ENCODE measurements around the gene HEBP1. TPM values are rescaled to one million over a fixed set of nuclear protein-coding genes. Genes with fewer than 3 reads are reported as not detected.

The HEBP1 gene
- total RNA-seq, 1 donor from 2014 or later = 83.3 TPM

DNA sequence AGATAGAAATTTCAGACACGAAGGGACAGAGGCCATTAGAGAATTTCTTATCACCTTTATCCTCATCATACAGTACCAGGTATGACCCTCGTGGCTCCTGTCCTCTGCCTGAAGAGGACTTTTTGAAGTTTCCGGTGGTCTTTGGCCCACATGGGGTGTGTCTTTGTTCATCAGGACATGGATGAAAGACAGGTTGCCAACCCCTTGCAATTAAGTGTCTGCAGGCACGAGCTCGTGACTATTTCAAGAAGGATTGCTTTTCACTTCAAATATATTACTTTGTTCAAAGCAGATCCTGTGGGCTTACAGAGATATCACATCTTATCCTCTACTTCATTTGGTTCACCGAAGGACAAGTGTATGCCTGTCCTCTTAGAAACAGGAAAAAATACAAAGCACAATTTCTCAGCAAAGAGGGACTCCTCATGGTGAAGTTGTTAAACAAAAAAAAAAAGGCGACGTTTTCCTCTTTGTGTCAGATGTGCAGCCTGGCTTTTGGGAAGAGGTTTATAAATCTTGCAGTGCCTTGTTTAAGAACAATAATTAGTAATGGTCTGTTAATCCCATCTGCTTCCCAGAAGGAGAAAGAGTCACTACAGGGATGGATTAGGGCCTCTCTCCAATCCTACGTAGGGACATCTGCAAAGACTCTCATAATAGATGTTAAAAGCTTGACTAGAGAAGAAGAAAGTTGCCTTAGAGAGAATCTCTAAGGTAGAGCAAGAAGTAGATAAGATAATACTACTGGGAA lies 30.7 kb upstream of the HEBP1 start:
- TF ChIP-seq, protein P1, sequence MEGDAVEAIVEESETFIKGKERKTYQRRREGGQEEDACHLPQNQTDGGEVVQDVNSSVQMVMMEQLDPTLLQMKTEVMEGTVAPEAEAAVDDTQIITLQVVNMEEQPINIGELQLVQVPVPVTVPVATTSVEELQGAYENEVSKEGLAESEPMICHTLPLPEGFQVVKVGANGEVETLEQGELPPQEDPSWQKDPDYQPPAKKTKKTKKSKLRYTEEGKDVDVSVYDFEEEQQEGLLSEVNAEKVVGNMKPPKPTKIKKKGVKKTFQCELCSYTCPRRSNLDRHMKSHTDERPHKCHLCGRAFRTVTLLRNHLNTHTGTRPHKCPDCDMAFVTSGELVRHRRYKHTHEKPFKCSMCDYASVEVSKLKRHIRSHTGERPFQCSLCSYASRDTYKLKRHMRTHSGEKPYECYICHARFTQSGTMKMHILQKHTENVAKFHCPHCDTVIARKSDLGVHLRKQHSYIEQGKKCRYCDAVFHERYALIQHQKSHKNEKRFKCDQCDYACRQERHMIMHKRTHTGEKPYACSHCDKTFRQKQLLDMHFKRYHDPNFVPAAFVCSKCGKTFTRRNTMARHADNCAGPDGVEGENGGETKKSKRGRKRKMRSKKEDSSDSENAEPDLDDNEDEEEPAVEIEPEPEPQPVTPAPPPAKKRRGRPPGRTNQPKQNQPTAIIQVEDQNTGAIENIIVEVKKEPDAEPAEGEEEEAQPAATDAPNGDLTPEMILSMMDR (IDR thresholded peaks at IDR 0.05; ENCODE audit: unreplicated experiment) = no peak
- H3K27me3 Mint-ChIP-seq (ENCODE audit: unreplicated experiment) = no peaks in the 10 kb centered on the region
- no peak for DNase-seq (ENCODE audit: low spot score)
- peaks cover 7% of the 10 kb centered on the region for H3K4me1 Mint-ChIP-seq (ENCODE audit: unreplicated experiment)
- no peaks in the 10 kb centered on the region for H3K9me3 Mint-ChIP-seq (ENCODE audit: unreplicated experiment)
- H3K36me3 Mint-ChIP-seq (ENCODE audit: low read depth, unreplicated experiment) = no peaks in the 10 kb centered on the region
- H3K4me3 Mint-ChIP-seq (ENCODE audit: unreplicated experiment) = no peak overlapping the region
- no peak overlapping the region for H3K27ac Mint-ChIP-seq (ENCODE audit: unreplicated experiment)

DNA sequence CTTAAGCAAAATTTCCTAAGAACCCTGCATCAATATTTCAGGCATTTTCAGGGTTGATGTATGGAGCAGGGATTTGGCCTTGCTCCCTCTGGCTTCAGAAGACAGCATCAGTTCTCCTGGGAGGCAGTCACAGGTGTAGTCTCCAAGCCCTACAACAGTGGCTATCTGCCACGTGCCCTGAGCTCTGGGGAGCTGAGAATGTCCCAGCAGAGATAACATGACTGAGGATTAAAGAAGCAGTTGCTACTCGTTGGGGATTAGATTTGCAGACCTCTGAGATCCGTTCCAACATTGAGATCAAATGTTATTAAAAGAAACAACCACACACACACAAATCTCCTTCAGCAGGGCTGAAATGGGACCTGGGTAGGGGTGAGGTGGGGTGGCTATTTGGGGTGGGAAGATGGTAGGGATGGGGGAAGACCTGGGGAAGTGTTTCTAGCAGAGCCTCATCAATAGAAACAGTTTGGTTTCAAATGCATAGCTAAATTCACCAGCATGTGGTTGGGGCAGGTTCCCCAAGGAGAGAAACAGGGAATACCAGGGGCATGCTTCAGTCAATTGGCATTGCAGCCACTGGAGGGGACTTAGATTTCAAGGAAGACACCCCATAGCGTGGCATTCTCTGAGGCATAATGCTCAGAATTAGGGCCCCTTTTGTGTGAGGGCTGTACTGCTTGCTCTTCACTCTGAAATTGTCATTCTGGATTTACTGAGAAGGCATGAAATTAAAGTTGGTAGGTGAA lies 28.9 kb upstream of the HEBP1 start:
- TF ChIP-seq, protein P1 (IDR thresholded peaks at IDR 0.05; ENCODE audit: unreplicated experiment) = no peak
- Mint-ChIP-seq H3K36me3 (ENCODE audit: low read depth, unreplicated experiment) (no peaks in the 10 kb centered on the region), H3K4me1 (ENCODE audit: unreplicated experiment) (peaks cover 10% of the 10 kb centered on the region), H3K27me3 (ENCODE audit: unreplicated experiment) (no peaks in the 10 kb centered on the region), H3K9me3 (ENCODE audit: unreplicated experiment) (no peaks in the 10 kb centered on the region), H3K27ac (ENCODE audit: unreplicated experiment) (no peak overlapping the region), H3K4me3 (ENCODE audit: unreplicated experiment) (no peak overlapping the region)
- no peak for DNase-seq (ENCODE audit: low spot score)

DNA sequence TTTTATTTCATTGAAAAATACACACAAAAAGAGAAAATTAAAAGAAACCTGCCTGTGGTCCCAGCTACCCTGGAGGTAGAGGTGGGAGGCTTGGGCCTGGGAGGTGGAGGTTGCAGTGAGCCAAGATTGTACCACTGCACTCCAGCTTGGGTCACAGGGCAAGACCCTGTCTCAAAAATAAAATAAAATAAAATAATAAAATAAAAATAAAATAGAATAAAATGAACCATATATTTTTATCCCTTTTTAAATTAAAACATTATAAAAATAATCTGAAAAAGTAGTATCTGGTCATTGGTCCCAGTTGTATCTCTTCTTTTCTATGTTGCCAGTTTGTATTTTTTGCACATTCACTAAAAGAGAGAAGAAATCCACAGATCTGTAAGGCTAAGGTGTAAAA lies 27.4 kb upstream of the HEBP1 start:
- Mint-ChIP-seq H3K9me3 (ENCODE audit: unreplicated experiment) (no peaks in the 10 kb centered on the region), H3K4me1 (ENCODE audit: unreplicated experiment) (peaks cover 10% of the 10 kb centered on the region), H3K36me3 (ENCODE audit: low read depth, unreplicated experiment) (no peaks in the 10 kb centered on the region), H3K27me3 (ENCODE audit: unreplicated experiment) (no peaks in the 10 kb centered on the region), H3K4me3 (ENCODE audit: unreplicated experiment) (no peak overlapping the region), H3K27ac (ENCODE audit: unreplicated experiment) (no peak overlapping the region)
- TF ChIP-seq, protein P1 (IDR thresholded peaks at IDR 0.05; ENCODE audit: unreplicated experiment) = no peak
- DNase-seq (ENCODE audit: low spot score) = no peak

DNA sequence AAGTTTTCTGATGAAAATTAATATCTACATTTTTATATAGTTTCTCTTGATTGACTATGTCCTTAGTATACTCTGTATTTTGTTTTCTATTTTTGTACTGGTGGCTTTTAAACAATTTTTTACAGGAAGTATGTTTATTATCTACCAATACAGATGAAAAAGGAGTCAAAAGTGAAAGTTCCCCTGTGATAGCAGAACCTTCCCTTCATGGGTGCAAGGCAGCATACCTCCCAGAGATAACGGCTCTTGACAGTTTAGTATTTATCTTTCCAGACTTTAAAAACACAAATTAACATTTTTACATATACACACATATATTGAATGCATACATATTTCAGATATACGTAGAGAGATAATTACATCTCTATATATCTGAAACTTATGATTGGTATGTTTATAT lies 27.0 kb upstream of the HEBP1 start:
- TF ChIP-seq, protein P1 (IDR thresholded peaks at IDR 0.05; ENCODE audit: unreplicated experiment) = no peak
- H3K27me3 Mint-ChIP-seq (ENCODE audit: unreplicated experiment) = no peaks in the 10 kb centered on the region
- peaks cover 10% of the 10 kb centered on the region for H3K4me1 Mint-ChIP-seq (ENCODE audit: unreplicated experiment)
- no peaks in the 10 kb centered on the region for H3K36me3 Mint-ChIP-seq (ENCODE audit: low read depth, unreplicated experiment)
- H3K27ac Mint-ChIP-seq (ENCODE audit: unreplicated experiment) = no peak overlapping the region
- no peaks in the 10 kb centered on the region for H3K9me3 Mint-ChIP-seq (ENCODE audit: unreplicated experiment)
- H3K4me3 Mint-ChIP-seq (ENCODE audit: unreplicated experiment) = no peak overlapping the region
- no peak for DNase-seq (ENCODE audit: low spot score)

DNA sequence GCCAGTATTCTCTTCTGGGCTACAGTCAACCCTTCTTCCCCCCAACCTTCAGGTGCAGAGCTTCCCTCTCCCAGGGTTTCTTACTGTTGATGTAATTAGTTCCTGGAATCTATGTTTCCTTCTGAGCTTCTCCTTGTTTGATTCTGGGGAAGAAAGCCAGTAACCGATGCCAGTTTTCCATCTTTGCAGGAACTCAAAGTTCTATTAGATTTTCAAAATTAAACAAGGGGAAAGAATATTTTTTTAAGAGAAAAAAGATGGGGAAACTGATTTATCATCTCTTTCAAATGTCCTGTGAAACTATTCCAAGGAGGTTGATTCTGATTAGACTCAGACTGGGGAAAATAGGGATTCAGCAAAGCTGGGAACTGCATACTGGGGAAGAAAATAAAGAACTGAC lies 26.2 kb upstream of the HEBP1 start:
- no peak overlapping the region for H3K4me3 Mint-ChIP-seq (ENCODE audit: unreplicated experiment)
- no peaks in the 10 kb centered on the region for H3K27me3 Mint-ChIP-seq (ENCODE audit: unreplicated experiment)
- H3K27ac Mint-ChIP-seq (ENCODE audit: unreplicated experiment) = no peak overlapping the region
- TF ChIP-seq, protein P1 (IDR thresholded peaks at IDR 0.05; ENCODE audit: unreplicated experiment) = no peak
- no peaks in the 10 kb centered on the region for H3K9me3 Mint-ChIP-seq (ENCODE audit: unreplicated experiment)
- DNase-seq (ENCODE audit: low spot score) = no peak
- peaks cover 10% of the 10 kb centered on the region for H3K4me1 Mint-ChIP-seq (ENCODE audit: unreplicated experiment)
- no peaks in the 10 kb centered on the region for H3K36me3 Mint-ChIP-seq (ENCODE audit: low read depth, unreplicated experiment)

Measured in endothelial cell (in vitro differentiated cells).